Heart right ventricle (tissue), 16 donors: ENCODE results near the gene MRI1. TPM values are rescaled to one million over a fixed set of nuclear protein-coding genes. Genes with fewer than 3 reads are reported as not detected.

Experiments
- ATAC-seq, 8 donors: fragments of 200-7000 bp; cut with Tn5 transposase; one replicate each; pipeline ENCODE4 v1.9.1; 2020; ENCODE audit warnings: mild to moderate bottlenecking in 8 of 8, moderate library complexity in 8 of 8, moderate number of reproducible peaks in 1 of 8
- DNase-seq, 2 donors: peaks; one replicate each; pipeline ENCODE4 v3.0.0-alpha.2; 2020
- H3K27ac ChIP-seq, 10 donors: fragments of 200-600 bp; sonication (generic) in 2 of 10; one replicate each; pipeline versions ENCODE4 v1.5.0 to v1.8.0; 2020 to 2022; ENCODE audit warnings: mild to moderate bottlenecking in 3 of 10
- H3K27me3 ChIP-seq, 7 donors: fragments of 200-600 bp; one replicate each; pipeline ENCODE4 v1.8.0; 2021 to 2022; ENCODE audit warnings: mild to moderate bottlenecking in 2 of 7
- H3K36me3 ChIP-seq, 9 donors: fragments of 200-600 bp; sonication (generic) in 1 of 9; one replicate each; pipeline versions ENCODE4 v1.5.0 to v1.8.0; 2020 to 2022; ENCODE audit warnings: mild to moderate bottlenecking in 2 of 9
- H3K4me1 ChIP-seq, 9 donors: fragments of 200-600 bp; sonication (generic) in 1 of 9; one replicate each; pipeline versions ENCODE4 v1.5.0 to v1.8.0; 2020 to 2022; ENCODE audit warnings: mild to moderate bottlenecking in 4 of 9
- H3K4me3 ChIP-seq, 10 donors: fragments of 200-600 bp; sonication (generic) in 2 of 10; one replicate each; pipeline versions ENCODE4 v1.5.0 to v1.8.0; 2020 to 2022; ENCODE audit warnings: mild to moderate bottlenecking in 7 of 10, moderate library complexity in 2 of 10
- H3K9me3 ChIP-seq, 11 donors: fragments of 200-600 bp in 10 of 11; sonication (generic) in 2 of 11; one replicate each; pipeline versions ENCODE4 v1.5.0 to v1.8.0; 2013 to 2022; ENCODE audit warnings: mild to moderate bottlenecking in 2 of 11, control low read depth in 1 of 11, moderate library complexity in 1 of 11
- CTCF ChIP-seq, 9 donors: fragments of 200-600 bp; sonication (generic) in 2 of 9; IDR thresholded peaks; one replicate each; pipeline versions ENCODE4 v1.5.0 to v1.8.0; 2021 to 2022; ENCODE audit warnings: antibody characterized with exemption in 9 of 9, mild to moderate bottlenecking in 5 of 9, moderate library complexity in 1 of 9
- WGBS, 2 donors: extraction: QIAGEN DNeasy Blood & Tissue Kit; methylation state at CpG; one replicate each; pipeline ENCODE4 v1.1.7; 2013; ENCODE audit warnings: inconsistent platforms in 1 of 2; 5-methylcytosine and 5-hydroxymethylcytosine counted together
- intact Hi-C, 10 donors: fragments of 100-400 bp; cut with DNase I; formaldehyde crosslinking; loops; one replicate each; pipeline versions ENCODE4 v1.11.1 to v1.14.2; 2022
- polyA plus RNA-seq, 2 donors: library from polyadenylated mRNA; stranded (reverse); fragments of 200-250 nt; gene quantifications; one replicate each; pipeline ENCODE4 v1.2.3, GENCODE V29; 2013
- total RNA-seq, 10 donors: library from RNA; stranded (reverse); fragmentation: NEBNext Ultra II Directional in 3 of 10; extraction: Animal tissue kit (Norgen Biotek cat#: 25700) in 3 of 10; gene quantifications; one replicate each; pipeline versions ENCODE4 v1.2.1 to v1.2.4, GENCODE V29; 2021 to 2023
- donor health status: Arrhythmogenic right ventricular cardiomyopathy.
- donor health status: ischemic (EF 13 %, LVEDD 7.1; RV severe dilation, severe dysfunction).
- donor health status: healthy with polysubstance abuse.
- donor health status: DM: no; HTN: yes; CAD: no.
- donor health status: DM: no; HTN: no; CAD: no.
- donor health status: ischemic (EF 25% LVEDD 6.9; RV normal size, moderate dysfunction).
- donor health status: ischemic (EF 25% LVEDD 5.7; RV mildly dilated, moderate dysfunction).
- donor health status: healthy.
- donor health status: DM: yes; HTN: yes; CAD: no.
- donor health status: Ischemic cardiomyopathy.
- donor health status: ischemic (EF 35%, LVEDD 5.7; RV mildly dilated, moderate dysfunction).
- donor health status: nonischemic (EF 11% LVEDD 7.7; RV severe dilation, severe dysfunction).
- donor health status: DM: yes; HTN: yes; CAD: no.
- donor health status: PGD.
- donor health status: ischemic (EF 29% LVEDD 5.4; RV normal size, mild dysfunction).
- donor health status: nonischemic (EF 23%, LVEDD 6.1; RV moderate dilation, normal function).

MRI1 gene
- total and polyA plus RNA-seq, 12 donors = 9.9 to 18.7 (median 13.0) TPM

- ATAC-seq (peak; percentile 11 to 60 (median 39)), DNase-seq (peak; percentile 70 to 84)
- peak overlapping the region in 9 of 10 donors; percentile 62 to 96 (median 73) for H3K4me3 ChIP-seq
- peak overlapping the region; percentile 17 to 94 (median 90) for H3K27ac ChIP-seq
- H3K4me1 ChIP-seq = peaks cover 16 to 35% (median 29%) of the 10 kb centered on the region in 9 donors
- no peaks in the 10 kb centered on the region for H3K27me3 ChIP-seq
- intact Hi-C loops = loop anchor here in 6 of 10 donors (5.0 kb wide), 3 partner anchors 36 to 66 kb away; no protein-coding TSS in a partner anchor
- peaks cover 0 to 16% (median 0%) of the 10 kb centered on the region in 9 donors for H3K36me3 ChIP-seq
- 12 to 16% methylated on average over 12 of the region's 12 CpGs for WGBS, 2 donors
- peak in 6 of 9 donors; percentile 11 to 45 (median 29) for TF ChIP-seq CTCF (IDR thresholded peaks at IDR 0.05)
- H3K9me3 ChIP-seq = no peaks in the 10 kb centered on the region
Measured at GRCh38 chr19:13796301-13797057, 32.2 kb downstream of the MRI1 start.

GRCh38 chr19:13797058-13797440, 32.7 kb downstream of the MRI1 start:
- no peak for TF ChIP-seq CTCF (IDR thresholded peaks at IDR 0.05)
- Histone ChIP-seq H3K27ac (peak overlapping the region; percentile 17 to 94 (median 90)), H3K36me3 (peaks cover 0 to 16% (median 0%) of the 10 kb centered on the region in 9 donors), H3K4me1 (peaks cover 16 to 35% (median 29%) of the 10 kb centered on the region in 9 donors), H3K27me3 (no peaks in the 10 kb centered on the region), H3K9me3 (no peaks in the 10 kb centered on the region), H3K4me3 (peak overlapping the region in 6 of 10 donors; percentile 72 to 96 (median 74))
- intact Hi-C loops = loop anchor here in 6 of 10 donors (5.0 kb wide), 3 partner anchors 35 to 65 kb away; no protein-coding TSS in a partner anchor
- ATAC-seq = no peak
- 65 to 67% methylated on average over 4 of the region's 4 CpGs for WGBS, 2 donors
- no peak for DNase-seq

GRCh38 chr19:13797870-13798269, 33.5 kb downstream of the MRI1 start:
- H3K4me3 ChIP-seq = no peak overlapping the region
- 41 to 44% methylated on average over 7 of the region's 7 CpGs for WGBS, 2 donors
- no peaks in the 10 kb centered on the region for H3K9me3 ChIP-seq
- peaks cover 16 to 35% (median 29%) of the 10 kb centered on the region in 9 donors for H3K4me1 ChIP-seq
- no peaks in the 10 kb centered on the region for H3K27me3 ChIP-seq
- peaks cover 0 to 22% (median 0%) of the 10 kb centered on the region in 9 donors for H3K36me3 ChIP-seq
- ATAC-seq (no peak), DNase-seq (no peak)
- intact Hi-C loops = loop anchor here in 6 of 10 donors (5.0 kb wide), 3 partner anchors 34 to 64 kb away; no protein-coding TSS in a partner anchor
- H3K27ac ChIP-seq = peak overlapping the region in 7 of 10 donors; percentile 10 to 94 (median 92)
- TF ChIP-seq CTCF (IDR thresholded peaks at IDR 0.05) = no peak

- no peaks in the 10 kb centered on the region for H3K9me3 ChIP-seq
- intact Hi-C loops = loop anchor here in 6 of 10 donors (5.0 kb wide), 3 partner anchors 33 to 63 kb away; no protein-coding TSS in a partner anchor
- peaks cover 12 to 26% (median 21%) of the 10 kb centered on the region in 9 donors for H3K4me1 ChIP-seq
- H3K27ac ChIP-seq = no peak overlapping the region
- TF ChIP-seq CTCF (IDR thresholded peaks at IDR 0.05) = no peak
- 96 to 97% methylated on average over 22 of the region's 22 CpGs for WGBS, 2 donors
- H3K4me3 ChIP-seq = no peak overlapping the region
- no peak for DNase-seq
- H3K36me3 ChIP-seq = peaks cover 0 to 28% (median 0%) of the 10 kb centered on the region in 9 donors
- no peaks in the 10 kb centered on the region for H3K27me3 ChIP-seq
- ATAC-seq = no peak
Measured at GRCh38 chr19:13799669-13800068, 35.3 kb downstream of the MRI1 start.
